Stomach smooth muscle (tissue), 2 donors: ENCODE measurements around the gene CMPK2.
A peak's percentile ranks its signal among the peaks of the same experiment; 100 is the strongest.

Experiments used
- H3K27ac ChIP-seq: one replicate; pipeline ENCODE4 v1.7.0; 2013; ENCODE audit warnings: mild to moderate bottlenecking, low read length, inconsistent platforms
- H3K27me3 ChIP-seq, 2 donors: one replicate each; pipeline ENCODE4 v1.7.0; 2013; ENCODE audit warnings: low read length in 2 of 2; ENCODE audit not compliant: insufficient read depth in 2 of 2, control insufficient read depth in 1 of 2
- H3K36me3 ChIP-seq, 2 donors: one replicate each; pipeline ENCODE4 v1.7.0; 2013; ENCODE audit warnings: low read length in 2 of 2; ENCODE audit not compliant: control insufficient read depth in 2 of 2, insufficient read depth in 2 of 2
- H3K4me1 ChIP-seq: one replicate; pipeline ENCODE4 v1.7.0; 2013; ENCODE audit warnings: low read length; ENCODE audit not compliant: control insufficient read depth, insufficient read depth
- H3K4me3 ChIP-seq, 2 donors: one replicate each; pipeline ENCODE4 v1.7.0; 2013; ENCODE audit warnings: low read length in 2 of 2
- H3K9ac ChIP-seq, 2 donors: one replicate each; pipeline ENCODE4 v1.7.0; 2013; ENCODE audit warnings: low read length in 2 of 2, mild to moderate bottlenecking in 1 of 2
- H3K9me3 ChIP-seq, 2 donors: one replicate each; pipeline ENCODE4 v1.7.0; 2013; ENCODE audit warnings: low read length in 2 of 2; ENCODE audit not compliant: control insufficient read depth in 2 of 2
- donor health status: healthy.
- donor health status: Pancreatic carcinoma.

CMPK2 gene

GRCh38 chr2:6880200-6880733 is 14.6 kb upstream of the CMPK2 start:
- Histone ChIP-seq H3K9me3 (no peaks in the 10 kb centered on the region), H3K27ac (no peak overlapping the region), H3K4me1 (no peaks in the 10 kb centered on the region), H3K27me3 (no peaks in the 10 kb centered on the region), H3K36me3 (no peaks in the 10 kb centered on the region), H3K9ac (no peak overlapping the region), H3K4me3 (no peak overlapping the region)

- H3K36me3 ChIP-seq = no peaks in the 10 kb centered on the region
- no peaks in the 10 kb centered on the region for H3K27me3 ChIP-seq
- H3K27ac ChIP-seq = no peak overlapping the region
- no peak overlapping the region for H3K4me3 ChIP-seq
- no peak overlapping the region for H3K9ac ChIP-seq
- H3K4me1 ChIP-seq = no peaks in the 10 kb centered on the region
- H3K9me3 ChIP-seq = no peaks in the 10 kb centered on the region
Measured at GRCh38 chr2:6879011-6879410, 13.3 kb upstream of the CMPK2 start.

- Histone ChIP-seq H3K27me3 (no peaks in the 10 kb centered on the region), H3K4me1 (no peaks in the 10 kb centered on the region), H3K4me3 (no peak overlapping the region), H3K27ac (no peak overlapping the region), H3K9me3 (no peaks in the 10 kb centered on the region), H3K36me3 (no peaks in the 10 kb centered on the region), H3K9ac (no peak overlapping the region)
Measured at GRCh38 chr2:6878549-6878948, 12.8 kb upstream of the CMPK2 start.

- H3K4me1 ChIP-seq = no peaks in the 10 kb centered on the region
- peak within 1 kb of the TSS; percentile 34 to 79 for H3K9ac ChIP-seq
- H3K4me3 ChIP-seq = peak within 1 kb of the TSS; percentile 80 to 89
- no peaks in the 10 kb centered on the region for H3K36me3 ChIP-seq
- H3K27ac ChIP-seq = no peak within 1 kb of the TSS
- no peaks in the 10 kb centered on the region for H3K9me3 ChIP-seq
- no peaks in the 10 kb centered on the region for H3K27me3 ChIP-seq
Measured at GRCh38 chr2:6877402-6878304, 11.9 kb upstream of the CMPK2 start, which contains the start of gene RSAD2. TSS of gene RSAD2 (plus strand) at chr2:6877777. CDS start at chr2:6877801, 24 bp downstream.

GRCh38 chr2:6876309-6876708 is 10.6 kb upstream of the CMPK2 start:
- Histone ChIP-seq H3K4me1 (no peaks in the 10 kb centered on the region), H3K27ac (no peak overlapping the region), H3K9me3 (no peaks in the 10 kb centered on the region), H3K36me3 (no peaks in the 10 kb centered on the region), H3K4me3 (no peak overlapping the region), H3K9ac (no peak overlapping the region), H3K27me3 (no peaks in the 10 kb centered on the region)

GRCh38 chr2:6874032-6874431 is 8.3 kb upstream of the CMPK2 start:
- H3K4me1 ChIP-seq = no peaks in the 10 kb centered on the region
- H3K4me3 ChIP-seq = no peak overlapping the region
- no peaks in the 10 kb centered on the region for H3K9me3 ChIP-seq
- H3K36me3 ChIP-seq = no peaks in the 10 kb centered on the region
- no peak overlapping the region for H3K27ac ChIP-seq
- H3K27me3 ChIP-seq = no peaks in the 10 kb centered on the region
- no peak overlapping the region for H3K9ac ChIP-seq

GRCh38 chr2:6872394-6872793 is 6.7 kb upstream of the CMPK2 start:
- Histone ChIP-seq H3K27me3 (no peaks in the 10 kb centered on the region), H3K27ac (no peak overlapping the region), H3K36me3 (no peaks in the 10 kb centered on the region), H3K4me3 (no peak overlapping the region), H3K9me3 (no peaks in the 10 kb centered on the region), H3K9ac (no peak overlapping the region), H3K4me1 (peaks cover under 1% of the 10 kb centered on the region)

- no peak overlapping the region for H3K4me3 ChIP-seq
- no peaks in the 10 kb centered on the region for H3K27me3 ChIP-seq
- no peaks in the 10 kb centered on the region for H3K9me3 ChIP-seq
- H3K4me1 ChIP-seq = peaks cover 23% of the 10 kb centered on the region
- no peak overlapping the region for H3K9ac ChIP-seq
- no peaks in the 10 kb centered on the region for H3K36me3 ChIP-seq
- H3K27ac ChIP-seq = no peak overlapping the region
Measured at GRCh38 chr2:6866982-6867381, 1.3 kb upstream of the CMPK2 start.

- Histone ChIP-seq H3K9me3 (no peaks in the 10 kb centered on the region), H3K27ac (peak overlapping the region; percentile 46), H3K4me3 (peak overlapping the region; percentile 66 to 84), H3K36me3 (no peaks in the 10 kb centered on the region), H3K27me3 (no peaks in the 10 kb centered on the region), H3K4me1 (peaks cover 23% of the 10 kb centered on the region), H3K9ac (peak overlapping the region; percentile 64 to 70)
Measured at GRCh38 chr2:6866275-6866671, 566 bp upstream of the CMPK2 start.

- H3K27ac ChIP-seq = no peak overlapping the region
- peaks cover 4% of the 10 kb centered on the region in 2 donors for H3K36me3 ChIP-seq
- H3K4me3 ChIP-seq = peak overlapping the region; percentile 56 to 84
- no peaks in the 10 kb centered on the region for H3K9me3 ChIP-seq
- peaks cover 23% of the 10 kb centered on the region for H3K4me1 ChIP-seq
- no peaks in the 10 kb centered on the region for H3K27me3 ChIP-seq
- peak overlapping the region; percentile 5 to 36 for H3K9ac ChIP-seq
Measured at GRCh38 chr2:6864923-6865345, 773 bp downstream of the CMPK2 start.
